WI38 (cell line): Measurements from ENCODE around the gene IQCK.

Experiments used
- H3K4me3 ChIP-seq: 2 replicates; pipeline ENCODE4 v1.5.1; 2011; ENCODE audit warnings: low read depth, mild to moderate bottlenecking, control low read depth, low read length
- TF ChIP-seq, protein P1 (sequence below): IDR thresholded peaks from 2 replicates; pipeline ENCODE4 v1.5.1; 2012; ENCODE audit warnings: low read depth, mild to moderate bottlenecking, control low read depth, low read length

Gene IQCK

GRCh38 chr16:19681637-19682036, 36.4 kb upstream of the IQCK start:
- TF ChIP-seq, protein P1, sequence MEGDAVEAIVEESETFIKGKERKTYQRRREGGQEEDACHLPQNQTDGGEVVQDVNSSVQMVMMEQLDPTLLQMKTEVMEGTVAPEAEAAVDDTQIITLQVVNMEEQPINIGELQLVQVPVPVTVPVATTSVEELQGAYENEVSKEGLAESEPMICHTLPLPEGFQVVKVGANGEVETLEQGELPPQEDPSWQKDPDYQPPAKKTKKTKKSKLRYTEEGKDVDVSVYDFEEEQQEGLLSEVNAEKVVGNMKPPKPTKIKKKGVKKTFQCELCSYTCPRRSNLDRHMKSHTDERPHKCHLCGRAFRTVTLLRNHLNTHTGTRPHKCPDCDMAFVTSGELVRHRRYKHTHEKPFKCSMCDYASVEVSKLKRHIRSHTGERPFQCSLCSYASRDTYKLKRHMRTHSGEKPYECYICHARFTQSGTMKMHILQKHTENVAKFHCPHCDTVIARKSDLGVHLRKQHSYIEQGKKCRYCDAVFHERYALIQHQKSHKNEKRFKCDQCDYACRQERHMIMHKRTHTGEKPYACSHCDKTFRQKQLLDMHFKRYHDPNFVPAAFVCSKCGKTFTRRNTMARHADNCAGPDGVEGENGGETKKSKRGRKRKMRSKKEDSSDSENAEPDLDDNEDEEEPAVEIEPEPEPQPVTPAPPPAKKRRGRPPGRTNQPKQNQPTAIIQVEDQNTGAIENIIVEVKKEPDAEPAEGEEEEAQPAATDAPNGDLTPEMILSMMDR: no peak
- no peak overlapping the region for H3K4me3 ChIP-seq

- TF ChIP-seq, protein P1: no peak
- H3K4me3 ChIP-seq: no peak overlapping the region
Measured at GRCh38 chr16:19683453-19684236, 34.4 kb upstream of the IQCK start.

- no peak overlapping the region for H3K4me3 ChIP-seq
- TF ChIP-seq, protein P1: no peak
Measured at GRCh38 chr16:19685176-19685575, 32.9 kb upstream of the IQCK start.

GRCh38 chr16:19687279-19687678, 30.8 kb upstream of the IQCK start:
- TF ChIP-seq, protein P1: no peak
- H3K4me3 ChIP-seq: no peak overlapping the region

GRCh38 chr16:19688396-19689024, 29.6 kb upstream of the IQCK start:
- no peak overlapping the region for H3K4me3 ChIP-seq
- TF ChIP-seq, protein P1: no peak

DNA sequence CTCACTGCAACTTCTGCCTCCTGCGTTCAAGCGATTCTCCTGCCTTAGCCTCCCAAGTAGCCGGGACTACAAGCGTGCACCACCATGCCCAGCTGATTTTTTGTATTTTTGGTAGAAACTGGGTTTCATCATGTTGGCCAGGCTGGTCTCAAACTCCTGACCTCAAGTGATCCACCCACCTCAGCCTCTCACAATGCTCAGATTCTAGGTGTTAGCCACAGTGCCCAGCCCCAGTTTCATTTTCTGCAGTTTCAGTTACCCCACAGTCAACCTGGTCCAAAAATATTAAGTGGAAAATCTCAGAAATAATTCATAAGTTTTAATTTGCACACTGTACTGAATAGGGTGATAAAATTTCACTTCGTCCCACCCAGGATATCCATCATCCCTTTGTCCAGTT, 28.7 kb upstream of the IQCK start:
- no peak overlapping the region for H3K4me3 ChIP-seq
- TF ChIP-seq, protein P1: no peak

- no peak overlapping the region for H3K4me3 ChIP-seq
- TF ChIP-seq, protein P1: no peak
Measured at GRCh38 chr16:19690196-19690595, 27.9 kb upstream of the IQCK start.
